DOHH2 (cell line): ENCODE data around the gene SLC17A9.

ENCODE experiments used
- H3F3A ChIP-seq: fragments of 200-600 bp; sonication (generic), shearing (Covaris generic); 2 replicates; pipeline ENCODE4 v1.6.0; 2016; ENCODE audit warnings: antibody characterized with exemption, mild to moderate bottlenecking; ENCODE audit not compliant: control insufficient read depth, insufficient read depth
- H3K27ac ChIP-seq: fragments of 200-600 bp; sonication (generic); 2 replicates; pipeline ENCODE4 v1.5.1; 2014; ENCODE audit warnings: low read depth, mild to moderate bottlenecking, low read length, moderate library complexity
- H3K27me3 ChIP-seq: fragments of 200-600 bp; sonication (generic); 2 replicates; pipeline ENCODE4 v1.6.1; 2014; ENCODE audit warnings: mild to moderate bottlenecking, low read length, mixed read lengths; ENCODE audit not compliant: control insufficient read depth
- H3K36me3 ChIP-seq: fragments of 200-600 bp; sonication (generic); 2 replicates; pipeline ENCODE4 v1.6.1; 2014; ENCODE audit warnings: mild to moderate bottlenecking, low read length, moderate library complexity, mixed read lengths; ENCODE audit not compliant: control insufficient read depth
- H3K4me1 ChIP-seq: fragments of 200-600 bp; sonication (generic); 2 replicates; pipeline ENCODE4 v1.6.1; 2014; ENCODE audit warnings: mild to moderate bottlenecking, low read length, mixed read lengths; ENCODE audit not compliant: control insufficient read depth
- H3K4me2 ChIP-seq: fragments of 200-600 bp; sonication (generic); 2 replicates; pipeline ENCODE4 v1.6.0; 2014; ENCODE audit warnings: mild to moderate bottlenecking, low read length, moderate library complexity
- H3K4me3 ChIP-seq: fragments of 200-600 bp; sonication (generic); 2 replicates; pipeline ENCODE4 v1.5.1; 2014; ENCODE audit warnings: mild to moderate bottlenecking, low read length, mixed read lengths
- H3K79me2 ChIP-seq: fragments of 200-600 bp; sonication (generic); 2 replicates; pipeline ENCODE4 v1.6.1; 2014; ENCODE audit warnings: mild to moderate bottlenecking, low read length, mixed read lengths; ENCODE audit not compliant: control insufficient read depth
- H3K9me2 ChIP-seq: fragments of 200-600 bp; sonication (generic); replicated peaks from 2 replicates; pipeline ENCODE4 v1.6.1; 2014; ENCODE audit warnings: mild to moderate bottlenecking, low read length, mixed read lengths; ENCODE audit not compliant: control insufficient read depth
- H3K9me3 ChIP-seq: fragments of 200-600 bp; sonication (generic); 2 replicates; pipeline ENCODE4 v1.6.1; 2014; ENCODE audit warnings: antibody characterized with exemption, low read length, mixed read lengths; ENCODE audit not compliant: control insufficient read depth, insufficient read depth
- H4K20me1 ChIP-seq: fragments of 200-600 bp; sonication (generic); 2 replicates; pipeline ENCODE4 v1.6.0; 2014; ENCODE audit warnings: low read depth, mild to moderate bottlenecking, antibody characterized with exemption, low read length, moderate library complexity; ENCODE audit not compliant: control insufficient read depth, insufficient read depth
- EZH2phosphoT487 ChIP-seq: fragments of 200-600 bp; sonication (generic); IDR thresholded peaks from 2 replicates; pipeline ENCODE4 v1.6.1; 2017; ENCODE audit warnings: borderline replicate concordance, mild to moderate bottlenecking, antibody characterized with exemption, low read length, moderate library complexity, mixed read lengths
- TF ChIP-seq, protein P1 (sequence below): fragments of 200-600 bp; sonication (generic); IDR thresholded peaks from one replicate; pipeline ENCODE4 v1.5.1; 2014; ENCODE audit warnings: antibody characterized with exemption, mild to moderate bottlenecking, low read depth, low read length; ENCODE audit not compliant: poor library complexity, severe bottlenecking

The SLC17A9 gene

DNA sequence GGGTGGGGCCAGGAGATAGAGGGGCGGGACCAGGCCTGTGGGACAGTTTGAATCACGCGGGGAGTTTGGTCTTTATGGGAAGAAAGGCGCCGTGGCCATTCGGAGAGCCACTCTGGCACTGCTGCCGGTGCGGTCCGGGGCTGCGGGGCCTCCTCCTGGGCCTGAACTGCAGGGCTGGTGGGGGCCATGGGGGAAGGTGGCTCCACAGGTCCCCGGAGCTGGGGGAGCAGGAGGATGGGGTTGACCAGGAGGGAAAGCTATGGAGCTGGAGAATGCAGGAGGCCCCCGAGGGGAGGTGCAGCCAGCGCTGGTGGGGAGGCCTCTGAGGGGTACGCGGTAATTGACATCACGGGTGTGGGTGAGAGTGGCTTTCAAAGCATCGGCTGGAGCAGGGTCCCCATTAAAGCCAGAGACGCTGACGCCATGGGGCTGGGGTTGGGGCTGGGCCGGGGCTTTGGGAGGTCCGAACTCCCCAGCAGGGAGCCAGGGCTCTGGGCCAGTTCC is 56.1 kb downstream of the SLC17A9 start:
- peaks cover 12% of the 10 kb centered on the region for H3K9me3 ChIP-seq
- H3K4me3 ChIP-seq, result peak overlapping the region; percentile 96

DNA sequence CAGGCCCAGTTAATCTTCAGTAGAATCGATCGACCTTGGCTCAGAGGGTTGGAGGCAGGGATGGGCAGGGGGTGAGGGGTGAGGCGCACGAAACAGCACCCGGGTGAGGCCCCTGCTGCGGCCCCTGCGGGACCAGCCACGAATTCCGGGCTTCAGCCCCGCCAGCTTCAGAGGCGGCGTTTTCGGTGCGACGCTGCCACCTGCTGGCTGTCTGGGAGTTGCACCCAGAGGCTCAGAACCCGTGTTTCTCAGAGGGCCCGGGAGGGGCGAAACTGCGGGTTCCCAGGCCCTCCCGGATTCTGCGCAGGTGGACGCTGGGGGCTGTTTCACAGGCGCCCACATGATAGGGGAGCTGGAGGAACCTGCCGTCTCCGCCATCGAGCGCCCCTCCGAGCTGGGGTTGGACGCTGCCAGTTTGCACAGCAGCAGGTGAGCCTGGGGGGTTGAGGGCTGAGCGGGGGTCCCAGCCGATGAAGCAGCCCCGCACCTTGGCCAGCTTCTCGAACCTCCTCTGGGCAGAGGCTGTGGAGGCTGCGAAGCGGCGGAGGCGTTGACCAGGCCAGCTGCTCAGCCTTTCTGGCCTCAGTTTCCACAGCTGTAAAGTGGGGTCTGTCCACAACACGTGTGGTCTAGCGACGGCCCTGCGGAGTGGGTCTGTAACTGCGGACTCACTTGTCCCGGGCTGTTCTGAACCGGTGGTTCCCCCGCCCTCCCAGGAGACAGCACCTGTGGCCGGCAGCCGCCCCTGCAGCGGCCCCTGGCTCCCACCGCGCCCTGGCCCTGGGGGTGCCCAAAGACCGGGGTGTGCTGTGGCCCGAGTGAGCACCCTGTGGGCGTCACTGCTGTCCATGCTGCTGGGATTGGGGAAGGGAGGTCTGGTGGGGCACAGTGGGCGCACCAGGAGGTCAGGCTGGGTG is 56.8 kb downstream of the SLC17A9 start:
- peaks cover 38% of the 10 kb centered on the region for H3K4me1 ChIP-seq

More for the DNA sequence above, 56.1 kb downstream of the SLC17A9 start:
- Histone ChIP-seq H3K4me1 (peaks cover 38% of the 10 kb centered on the region), H3K79me2 (peaks cover 35% of the 10 kb centered on the region), H3K27ac (no peak overlapping the region), H4K20me1 (no peaks in the 10 kb centered on the region), H3F3A (peaks cover 19% of the 10 kb centered on the region), H3K27me3 (peaks cover 19% of the 10 kb centered on the region), H3K4me2 (peak overlapping the region; percentile 97), H3K9me2 (no peaks in the 10 kb centered on the region), H3K36me3 (peaks cover 29% of the 10 kb centered on the region)
- TF ChIP-seq, protein P1, sequence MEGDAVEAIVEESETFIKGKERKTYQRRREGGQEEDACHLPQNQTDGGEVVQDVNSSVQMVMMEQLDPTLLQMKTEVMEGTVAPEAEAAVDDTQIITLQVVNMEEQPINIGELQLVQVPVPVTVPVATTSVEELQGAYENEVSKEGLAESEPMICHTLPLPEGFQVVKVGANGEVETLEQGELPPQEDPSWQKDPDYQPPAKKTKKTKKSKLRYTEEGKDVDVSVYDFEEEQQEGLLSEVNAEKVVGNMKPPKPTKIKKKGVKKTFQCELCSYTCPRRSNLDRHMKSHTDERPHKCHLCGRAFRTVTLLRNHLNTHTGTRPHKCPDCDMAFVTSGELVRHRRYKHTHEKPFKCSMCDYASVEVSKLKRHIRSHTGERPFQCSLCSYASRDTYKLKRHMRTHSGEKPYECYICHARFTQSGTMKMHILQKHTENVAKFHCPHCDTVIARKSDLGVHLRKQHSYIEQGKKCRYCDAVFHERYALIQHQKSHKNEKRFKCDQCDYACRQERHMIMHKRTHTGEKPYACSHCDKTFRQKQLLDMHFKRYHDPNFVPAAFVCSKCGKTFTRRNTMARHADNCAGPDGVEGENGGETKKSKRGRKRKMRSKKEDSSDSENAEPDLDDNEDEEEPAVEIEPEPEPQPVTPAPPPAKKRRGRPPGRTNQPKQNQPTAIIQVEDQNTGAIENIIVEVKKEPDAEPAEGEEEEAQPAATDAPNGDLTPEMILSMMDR, result no peak
- no peak for TF ChIP-seq EZH2phosphoT487

DNA sequence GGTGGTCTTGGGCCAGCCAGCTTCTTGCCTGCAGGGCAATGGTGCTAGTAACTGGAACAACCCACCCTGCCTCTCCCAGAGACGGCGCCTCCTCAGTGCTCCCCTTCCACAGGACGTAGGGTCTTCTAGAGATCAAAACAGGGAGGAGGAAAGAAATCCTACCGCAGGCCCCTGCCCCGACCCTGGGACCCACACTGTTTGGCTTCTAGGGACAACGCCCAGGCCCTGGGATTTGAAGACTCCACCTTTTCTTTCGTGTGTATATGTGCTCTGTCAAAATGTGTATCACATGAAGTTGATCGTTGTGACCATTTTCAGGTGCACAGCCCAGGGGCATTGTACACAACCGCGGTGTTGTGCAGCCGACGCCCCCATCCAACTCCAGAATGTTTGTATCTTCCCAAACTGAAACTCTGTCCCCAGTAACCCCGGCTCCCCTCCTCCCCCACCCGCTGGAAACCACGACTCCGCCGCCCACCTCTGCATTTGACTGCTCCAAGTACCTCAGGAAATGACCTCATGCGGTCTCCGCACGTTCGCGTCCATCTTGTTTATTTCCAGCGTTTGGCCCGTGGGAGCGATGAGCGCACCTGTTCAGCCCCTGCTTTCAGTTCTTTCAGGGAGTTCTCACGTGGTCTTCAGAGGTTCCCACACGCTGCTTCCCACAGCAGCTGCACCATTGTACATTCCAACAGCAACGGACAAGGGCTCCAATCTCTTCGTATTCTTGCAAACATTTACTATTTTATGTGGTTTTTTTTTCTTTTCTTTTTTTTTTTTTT is 57.7 kb downstream of the SLC17A9 start:
- H3K79me2 ChIP-seq, result peaks cover 50% of the 10 kb centered on the region
- H3F3A ChIP-seq, result peaks cover 14% of the 10 kb centered on the region
- no peaks in the 10 kb centered on the region for H3K9me2 ChIP-seq
- H3K36me3 ChIP-seq, result peaks cover 29% of the 10 kb centered on the region
- peaks cover 7% of the 10 kb centered on the region; the same call in 1 of the 2 replicates for H3K27me3 ChIP-seq
- TF ChIP-seq, protein P1, result no peak
- TF ChIP-seq EZH2phosphoT487, result no peak
- H4K20me1 ChIP-seq, result no peaks in the 10 kb centered on the region
- H3K4me2 ChIP-seq, result peak overlapping the region; percentile 97
- H3K9me3 ChIP-seq, result peaks cover 12% of the 10 kb centered on the region
- peaks cover 38% of the 10 kb centered on the region for H3K4me1 ChIP-seq
- H3K27ac ChIP-seq, result peak overlapping the region; percentile 98
- peak overlapping the region; percentile 96 for H3K4me3 ChIP-seq

More for the DNA sequence above, 56.8 kb downstream of the SLC17A9 start:
- H3K27me3 ChIP-seq, result peaks cover 16% of the 10 kb centered on the region
- H3K9me2 ChIP-seq, result no peaks in the 10 kb centered on the region
- peaks cover 12% of the 10 kb centered on the region for H3K9me3 ChIP-seq
- peak overlapping the region; percentile 96 for H3K4me3 ChIP-seq
- H3K79me2 ChIP-seq, result peaks cover 42% of the 10 kb centered on the region
- TF ChIP-seq, protein P1, result peak; percentile 86
- TF ChIP-seq EZH2phosphoT487, result no peak
- H3K36me3 ChIP-seq, result peaks cover 29% of the 10 kb centered on the region
- H4K20me1 ChIP-seq, result no peaks in the 10 kb centered on the region
- H3F3A ChIP-seq, result peaks cover 17% of the 10 kb centered on the region
- peak overlapping the region; percentile 98 for H3K27ac ChIP-seq
- H3K4me2 ChIP-seq, result peak overlapping the region; percentile 97
